Left lung (tissue), 10 donors: Measurements from ENCODE around the gene JOSD1. TPM values are rescaled to one million over a fixed set of nuclear protein-coding genes. Genes with fewer than 3 reads are reported as not detected.

Experiments
- ATAC-seq: fragments of 200-7000 bp; cut with Tn5 transposase; one replicate; pipeline ENCODE4 v1.9.1; 2020; ENCODE audit warnings: moderate library complexity
- DNase-seq, 4 donors: peaks; one replicate each; pipeline ENCODE4 v3.0.0-alpha.2; 2013 to 2020
- H3K27ac ChIP-seq, 2 donors: fragments of 200-600 bp; sonication (generic) in 1 of 2; one replicate each; pipeline versions ENCODE4 v1.5.0 to v1.8.0; 2020 to 2021
- H3K27me3 ChIP-seq, 2 donors: fragments of 200-600 bp; sonication (generic) in 1 of 2; one replicate each; pipeline versions ENCODE4 v1.5.0 to v1.8.0; 2020 to 2021
- H3K36me3 ChIP-seq, 2 donors: fragments of 200-600 bp; sonication (generic) in 1 of 2; one replicate each; pipeline versions ENCODE4 v1.5.0 to v1.8.0; 2020 to 2021
- H3K4me1 ChIP-seq, 2 donors: fragments of 200-600 bp; one replicate each; pipeline ENCODE4 v1.8.0; 2021
- H3K4me3 ChIP-seq, 2 donors: fragments of 200-600 bp; sonication (generic) in 1 of 2; one replicate each; pipeline versions ENCODE4 v1.5.0 to v1.8.0; 2020 to 2021; ENCODE audit warnings: mild to moderate bottlenecking in 1 of 2
- H3K9me3 ChIP-seq, 2 donors: fragments of 200-600 bp; sonication (generic) in 1 of 2; one replicate each; pipeline versions ENCODE4 v1.5.0 to v1.8.0; 2020 to 2021
- CTCF ChIP-seq, 2 donors: fragments of 200-600 bp; sonication (generic) in 1 of 2; IDR thresholded peaks; one replicate each; pipeline versions ENCODE4 v1.5.0 to v1.8.0; 2021; ENCODE audit warnings: antibody characterized with exemption in 2 of 2
- intact Hi-C, 2 donors: fragments of 100-400 bp; cut with DNase I; formaldehyde crosslinking; loops; one replicate each; pipeline versions ENCODE4 v1.11.2 to v1.14.2; 2022
- polyA plus RNA-seq, 6 donors: library from polyadenylated mRNA; unstranded; fragments of 120-200 nt; gene quantifications; one replicate each; pipeline ENCODE4 v1.2.1, GENCODE V29; 2013; ENCODE audit not compliant: insufficient read length in 6 of 6
- total RNA-seq, 2 donors: library from RNA; stranded (reverse); fragmentation: NEBNext Ultra II Directional; extraction: Animal tissue kit (Norgen Biotek cat#: 25700); gene quantifications; one replicate each; pipeline ENCODE4 v1.2.1, GENCODE V29; 2021
- donor health status: DM: no; HTN: yes; CAD: no.
- donor health status: DM: no; HTN: no; CAD: no.

The JOSD1 gene
- total and polyA plus RNA-seq, 8 donors, result 46.2 to 57.3 (median 50.4) TPM

- Histone ChIP-seq H3K4me3 (peak within 1 kb of the TSS; percentile 92 to 98), H3K9me3 (no peaks in the 10 kb centered on the region), H3K36me3 (peaks cover 0 to 9% of the 10 kb centered on the region in 2 donors), H3K27me3 (no peaks in the 10 kb centered on the region), H3K27ac (peak within 1 kb of the TSS; percentile 95 to 97), H3K4me1 (peaks cover 8 to 59% of the 10 kb centered on the region in 2 donors)
- DNase-seq, result peak; percentile 96 to 100 (median 100)
- peak; percentile 86 for ATAC-seq
- TF ChIP-seq CTCF (IDR thresholded peaks at IDR 0.05), result peak in 1 of 2 donors; percentile 32
- intact Hi-C loops, result no loop called here
Observed at GRCh38 chr22:38705235-38706100, 4.7 kb upstream of the JOSD1 start, which contains the start of gene GTPBP1. TSS of gene GTPBP1 (plus strand) at chr22:38705944. CDS start at chr22:38705956, 12 bp downstream.

DNA sequence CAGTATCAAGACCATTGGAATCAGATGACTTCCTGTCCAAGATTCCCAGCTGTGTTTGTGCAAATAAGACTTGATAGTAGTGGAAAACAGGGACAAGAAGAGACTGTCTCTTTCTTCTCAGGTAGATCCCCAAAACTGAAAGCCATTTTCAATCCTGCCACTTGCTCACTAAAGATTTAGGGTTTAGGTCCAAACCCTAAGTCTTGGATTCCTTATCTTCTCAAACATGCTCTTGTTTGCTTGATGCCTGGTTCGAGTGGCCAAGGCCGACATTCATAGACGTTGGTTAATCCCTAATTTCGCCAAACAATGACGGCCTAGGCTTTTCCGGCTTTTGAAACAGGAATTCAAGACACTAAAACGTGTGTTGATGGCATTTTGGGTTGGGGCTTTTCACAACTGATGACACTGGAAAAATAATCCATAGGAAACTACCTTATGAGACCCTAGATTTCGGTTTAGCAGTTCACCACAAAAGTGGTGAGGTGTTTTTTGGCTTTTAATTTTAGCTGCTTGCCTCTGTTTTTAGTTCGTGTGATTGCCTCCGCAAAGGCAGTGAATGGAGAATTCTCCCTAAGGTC, 4.0 kb upstream of the JOSD1 start:
- H3K4me3 ChIP-seq, result peak overlapping the region in 1 of 2 donors; percentile 25
- peak overlapping the region; percentile 82 to 83 for H3K27ac ChIP-seq
- DNase-seq, result peak in 1 of 4 donors; percentile 16

DNA sequence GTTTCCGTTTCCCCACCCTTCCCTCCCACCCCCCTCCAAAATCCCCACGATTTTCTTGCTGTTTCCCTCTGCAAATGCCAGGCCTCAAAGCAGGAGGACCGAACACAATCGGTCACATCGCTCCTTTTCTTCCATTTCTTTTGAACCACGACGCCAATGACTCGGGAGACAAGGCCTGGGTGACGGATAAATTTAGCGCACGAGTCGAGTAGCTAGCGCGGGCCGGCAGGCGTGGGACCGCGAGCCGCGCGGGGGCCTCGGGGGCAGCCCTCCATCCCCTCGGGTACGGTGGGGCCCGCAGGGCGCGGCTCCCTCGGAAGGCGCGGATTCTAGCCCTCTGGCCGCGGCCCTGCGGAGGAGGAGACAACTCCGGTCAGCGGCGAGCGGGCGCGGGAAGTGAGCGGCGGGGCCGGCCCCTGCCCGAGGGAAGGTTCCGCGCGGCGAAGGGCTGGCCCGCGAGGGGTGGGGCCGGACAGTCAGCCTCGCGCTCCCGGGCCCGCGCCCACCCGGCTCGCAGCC, 414 bp downstream of the JOSD1 start:
- peak; percentile 37 for ATAC-seq

More for the DNA sequence above, 4.0 kb upstream of the JOSD1 start:
- peaks cover 8 to 55% of the 10 kb centered on the region in 2 donors for H3K4me1 ChIP-seq
- ATAC-seq, result no peak
- H3K9me3 ChIP-seq, result no peaks in the 10 kb centered on the region
- H3K36me3 ChIP-seq, result peaks cover 0 to 2% of the 10 kb centered on the region in 2 donors
- no peaks in the 10 kb centered on the region for H3K27me3 ChIP-seq
- TF ChIP-seq CTCF (IDR thresholded peaks at IDR 0.05), result no peak
- intact Hi-C loops, result no loop called here

DNA sequence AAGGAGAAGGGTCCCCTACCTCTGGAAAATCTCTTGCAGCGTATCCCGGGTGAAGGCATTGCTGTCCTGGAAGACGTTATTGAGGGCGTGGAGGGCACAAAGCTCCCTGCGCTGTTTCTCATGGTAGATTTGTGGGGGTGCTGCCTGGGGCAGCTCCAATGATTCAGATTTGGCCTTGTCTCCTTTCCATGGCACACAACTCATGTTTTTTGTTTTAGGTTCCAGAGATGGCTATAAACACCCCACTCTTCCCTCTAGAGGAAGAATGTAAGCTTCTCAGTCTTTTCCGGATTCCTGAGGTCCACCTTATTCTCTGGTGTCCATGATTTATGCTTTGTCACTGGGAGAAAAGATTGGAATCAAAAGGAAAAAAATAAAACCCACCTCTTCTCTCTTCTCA, 959 bp downstream of the JOSD1 start:
- peak overlapping the region; percentile 96 to 98 for H3K27ac ChIP-seq
- intact Hi-C loops, result no loop called here
- no peak for TF ChIP-seq CTCF (IDR thresholded peaks at IDR 0.05)
- ATAC-seq (no peak), DNase-seq (no peak)
- H3K36me3 ChIP-seq, result peaks cover 0 to 6% of the 10 kb centered on the region in 2 donors
- H3K9me3 ChIP-seq, result no peaks in the 10 kb centered on the region
- peaks cover 32 to 70% of the 10 kb centered on the region in 2 donors for H3K4me1 ChIP-seq
- H3K4me3 ChIP-seq, result peak overlapping the region; percentile 73 to 77
- no peaks in the 10 kb centered on the region for H3K27me3 ChIP-seq

More for the DNA sequence above, 414 bp downstream of the JOSD1 start:
- DNase-seq, result peak in 2 of 4 donors; percentile 78 to 95
- intact Hi-C loops, result no loop called here
- Histone ChIP-seq H3K27ac (peak overlapping the region; percentile 96 to 98), H3K36me3 (peaks cover 0 to 6% of the 10 kb centered on the region in 2 donors), H3K9me3 (no peaks in the 10 kb centered on the region), H3K4me1 (peaks cover 29 to 68% of the 10 kb centered on the region in 2 donors), H3K4me3 (peak overlapping the region; percentile 73 to 77), H3K27me3 (no peaks in the 10 kb centered on the region)
- TF ChIP-seq CTCF (IDR thresholded peaks at IDR 0.05), result no peak

DNA sequence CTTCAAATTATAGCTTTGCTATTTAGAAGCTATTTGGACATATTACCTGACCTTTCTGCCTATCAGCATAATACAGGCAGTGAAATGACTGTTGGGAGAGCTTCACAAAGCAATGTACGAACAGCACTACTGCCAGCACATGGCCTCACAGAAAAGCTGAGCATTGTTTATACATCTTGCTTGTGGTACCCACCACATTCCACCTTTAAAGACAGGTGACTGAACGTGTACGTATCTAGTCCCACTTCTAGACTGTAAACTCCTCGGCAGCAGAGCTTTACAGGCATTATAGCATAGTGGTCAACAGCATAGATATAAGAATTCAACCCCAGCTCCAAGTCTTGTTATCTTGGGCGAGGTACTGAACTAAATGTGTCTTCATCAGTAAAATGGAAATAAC, 1.6 kb downstream of the JOSD1 start:
- TF ChIP-seq CTCF (IDR thresholded peaks at IDR 0.05), result no peak
- peak overlapping the region; percentile 96 to 98 for H3K27ac ChIP-seq
- no peak for DNase-seq
- peaks cover 0 to 13% of the 10 kb centered on the region in 2 donors for H3K36me3 ChIP-seq
- H3K4me1 ChIP-seq, result peaks cover 32 to 71% of the 10 kb centered on the region in 2 donors
- intact Hi-C loops, result no loop called here
- peak overlapping the region; percentile 73 to 77 for H3K4me3 ChIP-seq
- no peaks in the 10 kb centered on the region for H3K27me3 ChIP-seq
- no peaks in the 10 kb centered on the region for H3K9me3 ChIP-seq
- no peak for ATAC-seq
